CD14-positive monocyte (primary cell): ENCODE measurements around the gene SLC28A1. TPM values are rescaled to one million over a fixed set of nuclear protein-coding genes. Genes with fewer than 3 reads are reported as not detected.

ENCODE experiments used
- DNase-seq, 3 donors: peaks; one replicate each; pipeline ENCODE4 v3.0.0-alpha.2; 2011 to 2022
- H2AFZ ChIP-seq: 2 replicates; pipeline ENCODE4 v1.6.0; 2012; ENCODE audit warnings: mild to moderate bottlenecking, low read depth, low read length, inconsistent platforms; ENCODE audit not compliant: insufficient read depth, poor library complexity, severe bottlenecking
- H3K27ac ChIP-seq, 2 donors: 1 replicate in 1 of 2; 2 replicates in 1 of 2; pipeline ENCODE4 v1.5.1; 2012 to 2013; ENCODE audit warnings: low read length in 2 of 2, control low read depth in 1 of 2, inconsistent platforms in 1 of 2, low read depth in 1 of 2, mild to moderate bottlenecking in 1 of 2
- H3K27me3 ChIP-seq, 2 donors: one replicate each; pipeline versions ENCODE4 v1.6.0 to v1.6.1; 2011 to 2013; ENCODE audit warnings: low read length in 2 of 2; ENCODE audit not compliant: control insufficient read depth in 2 of 2, insufficient read depth in 2 of 2
- H3K36me3 ChIP-seq, 2 donors: replicated peaks in 1 of 2; 1 replicate in 1 of 2; 2 replicates in 1 of 2; pipeline versions ENCODE4 v1.5.1 to v1.6.1; 2012 to 2013; ENCODE audit warnings: low read length in 2 of 2, control low read depth in 1 of 2, inconsistent platforms in 1 of 2, mild to moderate bottlenecking in 1 of 2; ENCODE audit not compliant: insufficient read depth in 2 of 2, control insufficient read depth in 1 of 2
- H3K4me1 ChIP-seq, 2 donors: 1 replicate in 1 of 2; 2 replicates in 1 of 2; pipeline versions ENCODE4 v1.5.1 to v1.6.1; 2012 to 2013; ENCODE audit warnings: low read length in 2 of 2, control low read depth in 1 of 2, inconsistent platforms in 1 of 2, mild to moderate bottlenecking in 1 of 2, moderate library complexity in 1 of 2; ENCODE audit not compliant: insufficient read depth in 2 of 2, control insufficient read depth in 1 of 2
- H3K4me2 ChIP-seq: replicated peaks from 2 replicates; pipeline ENCODE3; 2012; ENCODE audit warnings: low read length, moderate library complexity, mild to moderate bottlenecking; ENCODE audit not compliant: poor library complexity, severe bottlenecking; ENCODE audit errors: extremely low read depth
- H3K4me3 ChIP-seq, 3 experiments: fragments of 200-600 bp in 1 of 3; sonication (generic) in 1 of 3; replicated peaks in 1 of 3; 1 replicate in 2 of 3; 2 replicates in 1 of 3; pipeline ENCODE4 v1.5.1; 2011 to 2013; ENCODE audit warnings: low read length in 3 of 3, mild to moderate bottlenecking in 3 of 3, control low read depth in 2 of 3, low read depth in 2 of 3, inconsistent platforms in 1 of 3, moderate library complexity in 1 of 3
- H3K79me2 ChIP-seq: 2 replicates; pipeline ENCODE4 v1.6.0; 2012; ENCODE audit warnings: mild to moderate bottlenecking, control low read depth, inconsistent platforms, low read length, moderate library complexity; ENCODE audit not compliant: insufficient read depth
- H3K9ac ChIP-seq: 2 replicates; pipeline ENCODE4 v1.6.0; 2017; ENCODE audit warnings: low read length, mild to moderate bottlenecking; ENCODE audit not compliant: insufficient read depth, poor library complexity, severe bottlenecking
- H3K9me3 ChIP-seq, 2 donors: replicated peaks in 1 of 2; 1 replicate in 1 of 2; 2 replicates in 1 of 2; pipeline versions ENCODE4 v1.5.1 to v1.6.1; 2012 to 2013; ENCODE audit warnings: low read length in 2 of 2, control low read depth in 1 of 2; ENCODE audit not compliant: control insufficient read depth in 1 of 2, insufficient read depth in 1 of 2
- H4K20me1 ChIP-seq: 2 replicates; pipeline ENCODE4 v1.6.0; 2012; ENCODE audit warnings: mild to moderate bottlenecking, low read length, control low read depth, moderate library complexity; ENCODE audit not compliant: insufficient read depth
- H3K27ac Mint-ChIP-seq, 7 donors: one replicate each; pipeline ENCODE4 v1.8.0; 2020; ENCODE audit warnings: mild to moderate bottlenecking in 7 of 7, mixed read lengths in 7 of 7, moderate library complexity in 6 of 7, inconsistent platforms in 2 of 7
- H3K27me3 Mint-ChIP-seq, 3 donors: one replicate each; pipeline ENCODE4 v1.8.0; 2021 to 2022; ENCODE audit warnings: low read depth in 3 of 3, mild to moderate bottlenecking in 3 of 3, mixed read lengths in 3 of 3, moderate library complexity in 3 of 3, inconsistent platforms in 1 of 3
- H3K36me3 Mint-ChIP-seq, 2 donors: one replicate each; pipeline ENCODE4 v1.8.0; 2020; ENCODE audit warnings: mixed read lengths in 2 of 2, inconsistent platforms in 1 of 2, mild to moderate bottlenecking in 1 of 2
- H3K4me1 Mint-ChIP-seq: one replicate; pipeline ENCODE4 v1.8.0; 2020; ENCODE audit warnings: mild to moderate bottlenecking, mixed read lengths
- H3K4me3 Mint-ChIP-seq, 2 donors: one replicate each; pipeline ENCODE4 v1.8.0; 2020; ENCODE audit warnings: mild to moderate bottlenecking in 2 of 2, mixed read lengths in 2 of 2, moderate library complexity in 1 of 2
- H3K9me3 Mint-ChIP-seq, 7 donors: one replicate each; pipeline ENCODE4 v1.8.0; 2020 to 2022; ENCODE audit warnings: mixed read lengths in 7 of 7, mild to moderate bottlenecking in 6 of 7, moderate library complexity in 6 of 7, inconsistent platforms in 2 of 7
- CTCF ChIP-seq: fragments of 200-600 bp; IDR thresholded peaks from one replicate; pipeline ENCODE4 v1.8.0; 2022; ENCODE audit warnings: antibody characterized with exemption, mild to moderate bottlenecking
- WGBS: methylation state at CpG from one replicate; pipeline ENCODE4 v1.1.5; 2013; ENCODE audit warnings: missing lambda C conversion rate; ENCODE audit not compliant: insufficient coverage; 5-methylcytosine and 5-hydroxymethylcytosine counted together
- intact Hi-C, 2 donors: fragments of 100-400 bp; cut with micrococcal nuclease; formaldehyde crosslinking; loops; one replicate each; pipeline versions ENCODE4 v1.15.0 to v1.15.1; 2023
- polyA minus RNA-seq: library from RNA; depleted of rRNA, polyadenylated mRNA; stranded (reverse); fragments of >200 nt; gene quantifications from 2 replicates; pipeline ENCODE4 v1.2.3, GENCODE V29; 2012
- polyA plus RNA-seq, 3 donors: library from polyadenylated mRNA; depleted of rRNA in 1 of 3; unstranded in 2 of 3; stranded (reverse) in 1 of 3; fragments of 300-500 nt in 2 of 3; fragments of >200 nt in 1 of 3; fragmentation: Illumina TruSeq in 2 of 3; gene quantifications; 1 replicate in 2 of 3; 2 replicates in 1 of 3; pipeline ENCODE4 v1.2.3, GENCODE V29; 2012 to 2021
- total RNA-seq, 12 experiments: library from RNA in 1 of 12; stranded (reverse) in 1 of 12; fragments of 120-200 nt in 1 of 12; gene quantifications; one replicate each; pipeline ENCODE4 v1.2.4 and lab custom pipeline; 2013 to 2026; ENCODE audit warnings: mixed read lengths in 6 of 12, inconsistent platforms in 1 of 12

SLC28A1 gene
- total RNA-seq (2013), result not detected
- polyA plus RNA-seq (not detected), polyA minus RNA-seq (not detected in 2 replicates), total RNA-seq (lab: John Stamatoyannopoulos, UW) (0 to 0.92 (median 0.06) reads per million in 11 experiments)

- intact Hi-C loops, result no loop called here
- no peaks in the 10 kb centered on the region for H3K4me1 Mint-ChIP-seq
- Histone ChIP-seq H2AFZ (no peak within 1 kb of the TSS), H3K36me3 (no peaks in the 10 kb centered on the region), H3K27me3 (no peaks in the 10 kb centered on the region), H3K27ac (no peak within 1 kb of the TSS), H4K20me1 (no peaks in the 10 kb centered on the region), H3K79me2 (no peaks in the 10 kb centered on the region), H3K9ac (no peak within 1 kb of the TSS), H3K4me1 (no peaks in the 10 kb centered on the region), H3K4me3 (no peak within 1 kb of the TSS), H3K4me2 (no peak within 1 kb of the TSS), H3K9me3 (no peaks in the 10 kb centered on the region)
- peak within 1 kb of the TSS in 1 of 7 donors; percentile 0 for H3K27ac Mint-ChIP-seq
- no peaks in the 10 kb centered on the region for H3K36me3 Mint-ChIP-seq
- H3K9me3 Mint-ChIP-seq, result no peaks in the 10 kb centered on the region
- TF ChIP-seq CTCF, result no peak
- DNase-seq, result no peak
- peaks cover 0 to 3% (median 2%) of the 10 kb centered on the region in 3 donors for H3K27me3 Mint-ChIP-seq
- WGBS, result 95% methylated on average over 8 of the region's 11 CpGs
- no peak within 1 kb of the TSS for H3K4me3 Mint-ChIP-seq
These were observed at the start of gene SLC28A1 for GRCh38 chr15:84883916-84884781. TSS of gene SLC28A1 (plus strand) at chr15:84884662. CDS start at chr15:84887761, 3,099 bp downstream.

- Histone ChIP-seq H3K27ac (no peak overlapping the region), H3K4me1 (no peaks in the 10 kb centered on the region), H3K36me3 (no peaks in the 10 kb centered on the region), H3K9ac (no peak overlapping the region), H3K4me2 (no peak overlapping the region), H3K9me3 (no peaks in the 10 kb centered on the region), H3K79me2 (no peaks in the 10 kb centered on the region), H2AFZ (no peak overlapping the region), H4K20me1 (no peaks in the 10 kb centered on the region), H3K27me3 (no peaks in the 10 kb centered on the region), H3K4me3 (no peak overlapping the region)
- intact Hi-C loops, result no loop called here
- H3K27me3 Mint-ChIP-seq, result peaks cover 0 to 4% (median 3%) of the 10 kb centered on the region in 3 donors
- H3K4me3 Mint-ChIP-seq, result no peak overlapping the region
- TF ChIP-seq CTCF, result no peak
- 94% methylated on average over 5 of the region's 5 CpGs for WGBS
- no peaks in the 10 kb centered on the region for H3K36me3 Mint-ChIP-seq
- no peak for DNase-seq
- peaks cover 0 to 1% (median 0%) of the 10 kb centered on the region in 7 donors for H3K9me3 Mint-ChIP-seq
- H3K27ac Mint-ChIP-seq, result no peak overlapping the region
- H3K4me1 Mint-ChIP-seq, result peaks cover 20% of the 10 kb centered on the region
These were observed 49.5 kb upstream of the SLC28A1 start for GRCh38 chr15:84834969-84835368.
